DOHH2 (cell line): ENCODE results near the gene LNX1.

Experiments used
- CTCF ChIP-seq: fragments of 200-600 bp; sonication (generic); IDR thresholded peaks from one replicate; pipeline ENCODE4 v1.5.1; 2014; ENCODE audit warnings: antibody characterized with exemption, mild to moderate bottlenecking, low read depth, low read length; ENCODE audit not compliant: poor library complexity, severe bottlenecking
- EZH2phosphoT487 ChIP-seq: fragments of 200-600 bp; sonication (generic); IDR thresholded peaks from 2 replicates; pipeline ENCODE4 v1.6.1; 2017; ENCODE audit warnings: borderline replicate concordance, mild to moderate bottlenecking, antibody characterized with exemption, low read length, moderate library complexity, mixed read lengths

GRCh38 chr4:53640576-53641453, 49.5 kb upstream of the LNX1 start:
- TF ChIP-seq CTCF (no peak), EZH2phosphoT487 (no peak)
